ENCODE data around the gene PAXX. TPM values are rescaled to one million over a fixed set of nuclear protein-coding genes. Genes with fewer than 3 reads are reported as not detected.

Gene PAXX
- total RNA-seq, 1 donor from 2014 or later = 70.1 TPM

DNA sequence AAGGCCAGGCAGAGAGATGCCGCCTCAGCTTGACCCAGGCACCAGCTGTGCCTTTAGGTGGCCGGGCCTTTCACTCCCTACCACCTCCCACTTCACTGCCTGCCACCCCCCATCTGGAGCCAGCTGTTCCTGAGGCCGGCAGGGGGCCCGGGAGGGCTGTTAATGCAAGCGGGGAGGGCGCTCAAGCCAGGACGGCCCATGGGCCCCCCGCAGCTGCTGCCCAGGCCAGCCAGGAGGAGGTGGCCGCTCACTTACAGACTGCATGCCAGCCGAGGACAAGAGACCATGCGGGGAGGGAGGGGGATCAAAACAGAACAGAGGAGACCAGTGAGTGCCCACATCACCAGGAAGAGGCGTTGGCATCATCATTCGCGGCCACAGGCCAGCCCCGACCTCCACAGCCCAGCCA, 31.4 kb downstream of the PAXX start:
- TF ChIP-seq, protein P1, sequence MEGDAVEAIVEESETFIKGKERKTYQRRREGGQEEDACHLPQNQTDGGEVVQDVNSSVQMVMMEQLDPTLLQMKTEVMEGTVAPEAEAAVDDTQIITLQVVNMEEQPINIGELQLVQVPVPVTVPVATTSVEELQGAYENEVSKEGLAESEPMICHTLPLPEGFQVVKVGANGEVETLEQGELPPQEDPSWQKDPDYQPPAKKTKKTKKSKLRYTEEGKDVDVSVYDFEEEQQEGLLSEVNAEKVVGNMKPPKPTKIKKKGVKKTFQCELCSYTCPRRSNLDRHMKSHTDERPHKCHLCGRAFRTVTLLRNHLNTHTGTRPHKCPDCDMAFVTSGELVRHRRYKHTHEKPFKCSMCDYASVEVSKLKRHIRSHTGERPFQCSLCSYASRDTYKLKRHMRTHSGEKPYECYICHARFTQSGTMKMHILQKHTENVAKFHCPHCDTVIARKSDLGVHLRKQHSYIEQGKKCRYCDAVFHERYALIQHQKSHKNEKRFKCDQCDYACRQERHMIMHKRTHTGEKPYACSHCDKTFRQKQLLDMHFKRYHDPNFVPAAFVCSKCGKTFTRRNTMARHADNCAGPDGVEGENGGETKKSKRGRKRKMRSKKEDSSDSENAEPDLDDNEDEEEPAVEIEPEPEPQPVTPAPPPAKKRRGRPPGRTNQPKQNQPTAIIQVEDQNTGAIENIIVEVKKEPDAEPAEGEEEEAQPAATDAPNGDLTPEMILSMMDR (conservative IDR thresholded peaks at IDR 0.05; ENCODE audit: low read depth, low read length) = no peak

DNA sequence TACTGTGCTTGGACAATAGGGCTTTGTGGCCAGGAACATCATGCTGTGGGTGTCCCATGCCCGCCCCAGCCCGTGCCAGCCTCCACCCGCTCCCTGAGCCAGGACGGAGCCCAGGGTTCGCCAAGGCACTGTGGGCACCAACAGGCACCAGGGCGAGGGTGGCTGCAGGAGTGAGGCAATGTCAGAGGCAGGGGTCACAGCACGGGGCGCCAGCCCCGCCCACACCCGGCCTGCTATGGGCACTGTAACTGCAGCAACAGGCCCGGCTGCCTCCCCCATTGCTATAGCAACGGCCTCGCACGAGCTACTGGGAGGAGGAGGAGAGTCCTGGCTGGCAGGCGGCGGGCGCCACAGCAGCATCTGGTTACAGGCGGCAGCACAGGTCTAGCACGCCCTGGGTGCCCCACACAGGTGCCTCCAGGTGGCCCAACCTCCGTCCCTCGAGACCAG, 33.3 kb downstream of the PAXX start:
- no peak overlapping the region for H3K4me3 ChIP-seq (ENCODE audit: low read depth, low read length)
- DNase-seq (ENCODE audit: low read depth) = no peak
- TF ChIP-seq, protein P1 (conservative IDR thresholded peaks at IDR 0.05; ENCODE audit: low read depth, low read length) = no peak

More for the DNA sequence above, 31.4 kb downstream of the PAXX start:
- no peak for DNase-seq (ENCODE audit: low read depth)
- H3K4me3 ChIP-seq (ENCODE audit: low read depth, low read length) = no peak overlapping the region

DNA sequence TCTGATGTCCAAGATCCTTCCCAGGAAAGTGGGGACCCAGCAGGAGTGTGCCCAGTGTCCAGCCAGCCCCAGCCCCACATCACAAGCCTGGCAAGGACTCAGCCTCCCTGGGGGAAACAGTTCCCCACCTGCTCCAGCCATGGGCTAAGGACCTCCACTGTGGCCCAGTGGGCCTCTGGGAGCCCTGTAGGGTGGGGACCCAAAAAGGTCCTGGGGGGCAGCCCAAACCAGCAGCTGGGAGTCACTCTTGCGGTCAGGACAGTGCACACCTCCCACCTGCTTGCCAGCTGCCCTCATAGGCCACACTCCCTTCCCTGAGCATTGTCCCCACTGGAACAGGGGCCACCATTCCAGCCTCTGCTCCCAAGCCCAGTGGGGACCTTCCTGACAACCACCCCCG, 34.2 kb downstream of the PAXX start:
- TF ChIP-seq, protein P1 (conservative IDR thresholded peaks at IDR 0.05; ENCODE audit: low read depth, low read length) = no peak
- DNase-seq (ENCODE audit: low read depth) = no peak
- no peak overlapping the region for H3K4me3 ChIP-seq (ENCODE audit: low read depth, low read length)

DNA sequence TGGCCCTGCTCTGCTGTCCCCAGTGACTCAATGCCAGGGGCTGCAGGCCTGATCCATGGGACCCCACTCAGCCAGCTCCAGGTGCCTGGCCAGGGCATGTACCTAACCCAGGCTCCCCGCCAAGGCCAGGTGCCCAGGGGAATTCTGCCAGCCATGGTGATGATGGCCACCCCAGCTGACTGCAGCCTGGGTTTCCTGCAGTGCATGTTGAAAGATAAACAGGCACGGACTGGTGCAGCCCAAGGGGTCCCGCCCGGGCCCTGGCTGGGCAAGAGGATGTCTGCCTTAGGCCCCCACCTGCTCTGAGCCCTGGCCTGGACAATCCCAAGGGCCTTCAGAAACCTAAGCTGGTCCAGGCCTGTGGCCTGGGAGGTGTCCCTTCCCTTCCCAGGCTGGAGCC, 34.6 kb downstream of the PAXX start:
- TF ChIP-seq, protein P1 (conservative IDR thresholded peaks at IDR 0.05; ENCODE audit: low read depth, low read length) = no peak
- peak overlapping the region; percentile 56 for H3K4me3 ChIP-seq (ENCODE audit: low read depth, low read length)
- DNase-seq (ENCODE audit: low read depth) = no peak

DNA sequence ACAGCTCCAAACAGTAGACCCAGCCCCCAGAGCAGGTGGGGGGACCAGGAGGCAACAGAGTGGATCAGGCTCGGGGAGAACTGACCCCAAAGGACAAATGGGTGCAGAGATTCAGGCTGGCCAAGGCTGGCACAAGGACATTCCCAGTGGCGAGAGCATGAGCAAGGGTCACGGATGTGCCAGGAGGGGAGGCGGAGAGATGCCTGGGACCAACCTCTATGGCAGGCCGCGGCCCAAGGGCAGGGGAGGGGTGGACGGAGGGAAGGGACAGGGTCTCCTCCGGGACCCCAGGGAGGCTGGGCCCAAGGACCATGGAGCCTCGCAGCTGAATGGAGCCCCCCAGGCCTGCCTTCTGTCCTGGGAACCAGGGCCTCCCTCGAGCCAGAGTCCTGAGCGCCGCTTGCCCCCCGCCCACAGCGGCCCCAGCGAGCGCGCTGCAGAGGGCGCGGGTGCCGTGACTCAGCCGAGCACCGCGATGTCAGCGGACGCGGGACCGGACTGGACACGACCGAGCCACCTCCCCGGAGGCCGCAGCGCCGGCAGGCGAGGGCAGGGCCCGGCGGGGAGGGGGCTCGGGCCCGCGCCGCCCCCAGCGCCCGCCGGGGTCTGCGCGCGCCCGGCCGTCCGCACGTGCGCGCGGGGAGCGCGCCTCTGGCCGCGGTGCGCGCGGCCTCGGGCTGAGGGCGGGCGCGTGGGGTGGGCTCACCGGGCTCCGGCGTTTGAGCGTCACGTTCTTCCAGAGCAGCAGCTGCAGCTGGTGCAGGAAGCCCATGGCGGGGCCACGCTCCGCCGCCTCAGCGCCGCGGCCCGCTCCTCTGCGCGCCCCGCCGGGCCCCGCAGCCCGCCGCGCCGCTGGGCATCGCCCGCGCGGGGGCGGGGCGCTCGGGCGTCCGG, 35.4 kb downstream of the PAXX start, which contains the start of gene ABCA2:
TSS of gene ABCA2 (minus strand) at position 869 of the 894 bp plus-strand sequence. CDS start at position 772, 97 bp downstream.
- peak within 1 kb of the TSS; percentile 75 for H3K4me3 ChIP-seq (ENCODE audit: low read depth, low read length)
- TF ChIP-seq, protein P1 (conservative IDR thresholded peaks at IDR 0.05; ENCODE audit: low read depth, low read length) = no peak
- no peak for DNase-seq (ENCODE audit: low read depth)

DNA sequence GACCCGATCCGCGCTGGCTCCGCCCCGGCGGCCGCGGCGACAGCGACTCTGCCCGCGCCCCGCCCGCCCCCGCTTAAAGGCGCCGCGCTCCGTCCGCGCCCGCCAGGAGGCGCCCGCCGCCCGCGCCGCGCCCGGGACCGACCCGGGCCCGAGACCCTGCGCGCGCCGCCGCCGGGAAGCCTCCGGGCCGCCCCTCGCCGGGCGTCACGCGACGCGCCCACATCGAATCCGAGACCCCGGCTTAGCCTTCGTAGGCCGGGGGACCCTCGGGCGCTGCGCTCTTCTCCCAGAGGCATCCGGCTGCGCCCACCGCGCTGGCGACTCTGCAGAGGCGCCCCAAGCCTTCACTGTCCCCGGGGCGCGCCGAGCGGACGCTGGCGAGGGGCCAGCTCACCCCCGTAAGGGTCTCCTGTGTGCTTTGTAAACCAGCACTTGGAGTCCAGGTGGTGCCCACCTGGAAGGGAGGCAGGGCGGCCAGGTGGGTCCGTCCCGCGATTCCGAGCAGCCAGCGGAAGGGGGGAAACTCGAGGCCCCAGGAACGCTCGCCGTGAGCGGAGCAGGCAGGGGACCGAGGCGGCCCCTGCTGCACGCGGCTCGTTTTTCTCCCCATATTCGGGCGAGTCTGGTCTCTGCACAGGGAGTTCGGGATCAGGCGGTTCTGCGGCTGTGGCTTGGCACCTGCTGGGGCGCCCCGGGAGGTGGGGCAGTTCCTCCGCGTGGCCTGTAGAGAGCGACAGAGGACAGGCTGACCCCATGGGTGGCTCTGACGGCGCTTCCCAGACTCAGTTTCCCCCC, 36.2 kb downstream of the PAXX start:
- H3K4me3 ChIP-seq (ENCODE audit: low read depth, low read length) = peak overlapping the region; percentile 75
- no peak for DNase-seq (ENCODE audit: low read depth)
- TF ChIP-seq, protein P1 (conservative IDR thresholded peaks at IDR 0.05; ENCODE audit: low read depth, low read length) = peak; percentile 53

All from epithelial cell of proximal tubule (primary cell).